H9 (cell line): Measurements from ENCODE around the gene PGLYRP4. TPM values are rescaled to one million over a fixed set of nuclear protein-coding genes. Genes with fewer than 3 reads are reported as not detected.
A peak's percentile ranks its signal among the peaks of the same experiment; 100 is the strongest.

Experiments
- DNase-seq: peaks from one replicate; pipeline ENCODE4 v3.0.0-alpha.2; 2017
- H2AFZ ChIP-seq: one replicate; pipeline ENCODE4 v1.6.1; 2013; ENCODE audit warnings: mild to moderate bottlenecking, low read length, control low read depth, moderate library complexity
- H2AK5ac ChIP-seq: 2 replicates; pipeline ENCODE4 v1.6.1; 2013; ENCODE audit warnings: low read length, control low read depth, mixed read lengths; ENCODE audit not compliant: insufficient read length
- H2BK120ac ChIP-seq: one replicate; pipeline ENCODE4 v1.6.1; 2013; ENCODE audit warnings: low read depth, mild to moderate bottlenecking, low read length, control low read depth, inconsistent platforms; ENCODE audit not compliant: poor library complexity, severe bottlenecking
- H2BK12ac ChIP-seq: 2 replicates; pipeline ENCODE4 v1.6.1; 2013; ENCODE audit warnings: low read length, control low read depth, mixed read lengths, low read depth; ENCODE audit not compliant: insufficient read length
- H2BK15ac ChIP-seq: 2 replicates; pipeline ENCODE4 v1.6.1; 2013; ENCODE audit warnings: low read depth, low read length, control low read depth
- H2BK20ac ChIP-seq: one replicate; pipeline ENCODE4 v1.6.1; 2013; ENCODE audit warnings: low read depth, mild to moderate bottlenecking, low read length, control low read depth, inconsistent platforms; ENCODE audit not compliant: poor library complexity, severe bottlenecking
- H2BK5ac ChIP-seq: 2 replicates; pipeline ENCODE4 v1.6.1; 2013; ENCODE audit warnings: low read length, control low read depth, mixed read lengths; ENCODE audit not compliant: insufficient read length
- H3K14ac ChIP-seq: 2 replicates; pipeline ENCODE4 v1.6.1; 2013; ENCODE audit warnings: low read length, control low read depth; ENCODE audit not compliant: insufficient read depth
- H3K18ac ChIP-seq: 2 replicates; pipeline ENCODE4 v1.6.1; 2013; ENCODE audit warnings: low read depth, mild to moderate bottlenecking, mixed read lengths, low read length, control low read depth; ENCODE audit not compliant: insufficient read length
- H3K23ac ChIP-seq: 2 replicates; pipeline ENCODE4 v1.6.1; 2013; ENCODE audit warnings: low read length, control low read depth, mixed read lengths, low read depth; ENCODE audit not compliant: insufficient read length
- H3K23me2 ChIP-seq: 2 replicates; pipeline ENCODE4 v1.6.1; 2013; ENCODE audit warnings: low read depth, mild to moderate bottlenecking, mixed read lengths, low read length, control low read depth; ENCODE audit not compliant: insufficient read length, poor library complexity, severe bottlenecking
- H3K27ac ChIP-seq: 2 replicates; pipeline ENCODE4 v1.5.1; 2013; ENCODE audit warnings: low read length, control low read depth, mixed read lengths, low read depth; ENCODE audit not compliant: insufficient read length
- H3K27me3 ChIP-seq: 2 replicates; pipeline ENCODE4 v1.6.1; 2013; ENCODE audit warnings: low read length, control low read depth, inconsistent platforms; ENCODE audit not compliant: insufficient read depth
- H3K4ac ChIP-seq: 2 replicates; pipeline ENCODE4 v1.6.1; 2013; ENCODE audit warnings: low read depth, mild to moderate bottlenecking, control low read depth, inconsistent platforms, low read length, moderate library complexity
- H3K4me1 ChIP-seq: 2 replicates; pipeline ENCODE4 v1.6.1; 2013; ENCODE audit warnings: low read length, control low read depth, inconsistent platforms; ENCODE audit not compliant: insufficient read depth
- H3K4me2 ChIP-seq: 2 replicates; pipeline ENCODE4 v1.6.1; 2013; ENCODE audit warnings: low read length, control low read depth, mixed read lengths; ENCODE audit not compliant: insufficient read length, insufficient read depth
- H3K56ac ChIP-seq: 2 replicates; pipeline ENCODE4 v1.6.1; 2013; ENCODE audit warnings: low read depth, mild to moderate bottlenecking, mixed read lengths, low read length, control low read depth; ENCODE audit not compliant: insufficient read length
- H3K79me1 ChIP-seq: 2 replicates; pipeline ENCODE4 v1.6.1; 2013; ENCODE audit warnings: low read depth, mild to moderate bottlenecking, moderate library complexity, low read length, control low read depth, inconsistent platforms; ENCODE audit not compliant: insufficient read depth, poor library complexity, severe bottlenecking
- H3K79me2 ChIP-seq: 2 replicates; pipeline ENCODE4 v1.6.1; 2013; ENCODE audit warnings: low read length, control low read depth, inconsistent platforms; ENCODE audit not compliant: insufficient read depth
- H3K9ac ChIP-seq: 2 replicates; pipeline ENCODE4 v1.6.1; 2013; ENCODE audit warnings: low read length, control low read depth, mixed read lengths; ENCODE audit not compliant: insufficient read length; ENCODE audit errors: extremely low read depth
- H3K9me3 ChIP-seq: one replicate; pipeline ENCODE4 v1.6.1; 2013; ENCODE audit warnings: low read depth, low read length, inconsistent platforms; ENCODE audit not compliant: control insufficient read depth
- H3T11ph ChIP-seq: one replicate; pipeline ENCODE4 v1.6.1; 2013; ENCODE audit warnings: mild to moderate bottlenecking, low read length, control low read depth, inconsistent platforms
- H4K20me1 ChIP-seq: one replicate; pipeline ENCODE4 v1.6.1; 2013; ENCODE audit not compliant: control insufficient read depth, insufficient read length, insufficient read depth
- H4K5ac ChIP-seq: 2 replicates; pipeline ENCODE4 v1.6.1; 2013; ENCODE audit warnings: low read depth, mild to moderate bottlenecking, mixed read lengths, low read length, control low read depth; ENCODE audit not compliant: insufficient read length
- H4K8ac ChIP-seq: replicated peaks from 2 replicates; pipeline ENCODE4 v1.6.1; 2013; ENCODE audit warnings: low read length, control low read depth, mixed read lengths, low read depth; ENCODE audit not compliant: insufficient read length
- H4K91ac ChIP-seq: 2 replicates; pipeline ENCODE4 v1.6.1; 2013; ENCODE audit warnings: low read depth, mild to moderate bottlenecking, moderate library complexity, mixed read lengths, low read length, control low read depth; ENCODE audit not compliant: insufficient read length
- H3K27ac Mint-ChIP-seq, 3 experiments: 2 replicates in 2 of 3; 3 replicates in 1 of 3; pipeline ENCODE4 v1.8.0; 2020 to 2021; ENCODE audit warnings: mixed read lengths in 3 of 3, mild to moderate bottlenecking in 1 of 3, moderate library complexity in 1 of 3
- H3K27me3 Mint-ChIP-seq: 2 replicates; pipeline ENCODE4 v1.8.0; 2021; ENCODE audit warnings: low read depth, mild to moderate bottlenecking, moderate library complexity, mixed read lengths
- H3K36me3 Mint-ChIP-seq, 3 experiments: 2 replicates in 2 of 3; 3 replicates in 1 of 3; pipeline ENCODE4 v1.8.0; 2020 to 2021; ENCODE audit warnings: low read depth in 3 of 3, mixed read lengths in 3 of 3; ENCODE audit not compliant: insufficient read depth in 1 of 3
- H3K4me1 Mint-ChIP-seq, 2 experiments: 2 replicates each; pipeline ENCODE4 v1.8.0; 2020; ENCODE audit warnings: mixed read lengths in 2 of 2
- H3K4me3 Mint-ChIP-seq, 2 experiments: 2 replicates in 1 of 2; 3 replicates in 1 of 2; pipeline ENCODE4 v1.8.0; 2020 to 2021; ENCODE audit warnings: mild to moderate bottlenecking in 2 of 2, mixed read lengths in 2 of 2, moderate library complexity in 1 of 2
- H3K9me3 Mint-ChIP-seq, 2 experiments: 2 replicates in 1 of 2; 3 replicates in 1 of 2; pipeline ENCODE4 v1.8.0; 2020; ENCODE audit warnings: mild to moderate bottlenecking in 2 of 2, mixed read lengths in 2 of 2, moderate library complexity in 1 of 2
- CTCF ChIP-seq: fragments of 200-600 bp; sonication (generic); conservative IDR thresholded peaks from 3 replicates; pipeline ENCODE4 v1.8.0; 2021; ENCODE audit warnings: antibody characterized with exemption, mild to moderate bottlenecking
- WGBS: extraction: QIAGEN DNeasy Blood & Tissue Kit; methylation state at CpG from one replicate; pipeline ENCODE4 v1.1.7; 2013; ENCODE audit warnings: missing lambda C conversion rate, low lambda C conversion rate, mixed read lengths; ENCODE audit not compliant: insufficient read length; ENCODE audit errors: extremely low coverage; 5-methylcytosine and 5-hydroxymethylcytosine counted together
- total RNA-seq: library from RNA; stranded (reverse); gene quantifications from 2 replicates; pipeline ENCODE4 v1.2.1, GENCODE V29; 2021

PGLYRP4 gene
- total RNA-seq, 1 experiment from 2014 or later, result not detected

GRCh38 chr1:153361480-153362109 lies 13.0 kb upstream of the PGLYRP4 start:
- H3K4me2 ChIP-seq, result no peak overlapping the region
- H3K79me2 ChIP-seq, result no peaks in the 10 kb centered on the region
- no peak overlapping the region for H3K4ac ChIP-seq
- no peaks in the 10 kb centered on the region for H3K36me3 Mint-ChIP-seq
- H2AFZ ChIP-seq, result no peak overlapping the region
- no peaks in the 10 kb centered on the region for H3K4me1 Mint-ChIP-seq
- H4K91ac ChIP-seq, result no peak overlapping the region
- no peak overlapping the region for H3K27ac ChIP-seq
- H3K4me3 Mint-ChIP-seq, result no peak overlapping the region
- peaks cover 2% of the 10 kb centered on the region for H3K27me3 Mint-ChIP-seq
- no CpG with 5 or more reads among the region's 4 CpGs for WGBS
- no peaks in the 10 kb centered on the region for H3K4me1 ChIP-seq
- H3K9me3 Mint-ChIP-seq, result peaks cover 0 to 6% of the 10 kb centered on the region in 2 experiments; a peak in 2 of 5 replicates
- no peak overlapping the region for H2BK15ac ChIP-seq
- no peak overlapping the region for H2BK5ac ChIP-seq
- H3K18ac ChIP-seq, result no peak overlapping the region
- H3K14ac ChIP-seq, result no peak overlapping the region
- H3K27ac Mint-ChIP-seq, result no peak overlapping the region
- no peak overlapping the region for H3K56ac ChIP-seq
- no peak overlapping the region for H2BK120ac ChIP-seq
- no peak overlapping the region for H2BK20ac ChIP-seq
- DNase-seq, result peak; percentile 14
- H4K5ac ChIP-seq, result no peak overlapping the region
- no peaks in the 10 kb centered on the region for H3K79me1 ChIP-seq
- no peaks in the 10 kb centered on the region for H3K23me2 ChIP-seq
- H3K23ac ChIP-seq, result no peak overlapping the region
- H2BK12ac ChIP-seq, result no peak overlapping the region
- H2AK5ac ChIP-seq, result no peak overlapping the region
- no peaks in the 10 kb centered on the region for H4K20me1 ChIP-seq
- H3K27me3 ChIP-seq, result no peaks in the 10 kb centered on the region
- H3T11ph ChIP-seq, result no peak overlapping the region
- H3K9ac ChIP-seq, result no peak overlapping the region
- H3K9me3 ChIP-seq, result no peaks in the 10 kb centered on the region
- no peak for TF ChIP-seq CTCF
- H4K8ac ChIP-seq, result no peak overlapping the region
